WI38 (cell line): ENCODE results near the gene STRN3.
"Not testable (repeated sequence)": the region's sequence is repeated elsewhere in the genome, so short reads cannot be mapped to it uniquely, and the experiment has no call there.

Source experiments
- H3K4me3 ChIP-seq: 2 replicates; pipeline ENCODE4 v1.5.1; 2011; ENCODE audit warnings: low read depth, mild to moderate bottlenecking, control low read depth, low read length
- TF ChIP-seq, protein P1 (sequence below): IDR thresholded peaks from 2 replicates; pipeline ENCODE4 v1.5.1; 2012; ENCODE audit warnings: low read depth, mild to moderate bottlenecking, control low read depth, low read length

Gene STRN3

DNA sequence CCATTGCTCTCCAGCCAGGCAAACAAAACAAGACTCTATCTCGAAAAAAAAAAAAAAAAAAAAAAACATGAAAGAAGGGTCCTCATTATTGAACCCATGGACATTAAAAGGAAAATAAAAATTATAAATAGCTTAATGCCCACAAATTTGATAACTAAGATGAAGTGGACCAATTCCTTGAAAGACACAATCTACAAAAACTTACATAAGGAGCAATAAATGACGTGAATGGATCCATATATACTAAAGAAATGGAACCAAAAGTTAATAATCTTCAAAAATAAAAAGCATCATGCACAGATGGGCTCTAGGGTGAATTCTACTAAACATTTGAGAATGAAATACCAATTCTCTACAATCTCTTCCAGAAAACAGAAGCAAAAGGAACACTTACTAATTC, 48.4 kb downstream of the STRN3 start:
- H3K4me3 ChIP-seq: no peak overlapping the region
- TF ChIP-seq, protein P1, sequence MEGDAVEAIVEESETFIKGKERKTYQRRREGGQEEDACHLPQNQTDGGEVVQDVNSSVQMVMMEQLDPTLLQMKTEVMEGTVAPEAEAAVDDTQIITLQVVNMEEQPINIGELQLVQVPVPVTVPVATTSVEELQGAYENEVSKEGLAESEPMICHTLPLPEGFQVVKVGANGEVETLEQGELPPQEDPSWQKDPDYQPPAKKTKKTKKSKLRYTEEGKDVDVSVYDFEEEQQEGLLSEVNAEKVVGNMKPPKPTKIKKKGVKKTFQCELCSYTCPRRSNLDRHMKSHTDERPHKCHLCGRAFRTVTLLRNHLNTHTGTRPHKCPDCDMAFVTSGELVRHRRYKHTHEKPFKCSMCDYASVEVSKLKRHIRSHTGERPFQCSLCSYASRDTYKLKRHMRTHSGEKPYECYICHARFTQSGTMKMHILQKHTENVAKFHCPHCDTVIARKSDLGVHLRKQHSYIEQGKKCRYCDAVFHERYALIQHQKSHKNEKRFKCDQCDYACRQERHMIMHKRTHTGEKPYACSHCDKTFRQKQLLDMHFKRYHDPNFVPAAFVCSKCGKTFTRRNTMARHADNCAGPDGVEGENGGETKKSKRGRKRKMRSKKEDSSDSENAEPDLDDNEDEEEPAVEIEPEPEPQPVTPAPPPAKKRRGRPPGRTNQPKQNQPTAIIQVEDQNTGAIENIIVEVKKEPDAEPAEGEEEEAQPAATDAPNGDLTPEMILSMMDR: no peak

- H3K4me3 ChIP-seq: no peak overlapping the region
- TF ChIP-seq, protein P1: no peak
Measured at GRCh38 chr14:30974628-30975027, 51.6 kb downstream of the STRN3 start.

DNA sequence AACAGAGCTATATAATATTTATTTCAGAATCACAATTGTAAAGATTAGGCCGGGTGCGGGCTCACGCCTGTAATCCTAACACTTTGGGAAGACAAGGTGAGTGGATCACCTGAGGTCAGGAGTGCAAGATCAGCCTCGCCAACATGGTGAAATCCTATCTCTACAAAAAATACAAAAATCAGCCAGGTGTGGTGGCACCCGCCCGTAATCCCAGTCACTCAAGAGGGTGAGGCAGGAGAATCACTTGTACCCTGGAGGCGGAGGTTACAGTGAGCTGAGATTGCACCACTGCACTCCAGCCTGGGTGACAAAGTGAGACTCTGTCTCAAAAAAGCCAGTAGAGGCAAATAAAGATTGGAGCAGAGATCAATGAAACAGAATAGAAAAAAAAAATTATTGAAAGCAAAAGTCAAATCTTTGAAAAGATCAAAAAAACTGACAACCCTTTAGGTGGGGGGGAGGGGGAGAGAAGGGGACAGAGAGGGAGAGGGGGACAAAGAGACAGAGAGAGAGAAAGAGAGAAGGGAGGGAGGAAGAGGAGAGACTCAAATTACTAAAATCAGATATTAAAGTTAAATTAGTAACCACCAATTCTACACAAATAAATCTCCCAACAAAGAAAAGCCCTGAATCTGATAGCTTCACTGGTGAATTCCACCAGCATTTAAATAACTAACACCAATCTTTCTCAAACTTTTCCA, 53.1 kb downstream of the STRN3 start:
- TF ChIP-seq, protein P1: no peak
- no peak overlapping the region for H3K4me3 ChIP-seq

GRCh38 chr14:30972036-30972732, 54.0 kb downstream of the STRN3 start:
- not testable (repeated sequence) for H3K4me3 ChIP-seq

- TF ChIP-seq, protein P1: no peak
- no peak overlapping the region for H3K4me3 ChIP-seq
Measured at GRCh38 chr14:30971586-30971985, 54.6 kb downstream of the STRN3 start.

DNA sequence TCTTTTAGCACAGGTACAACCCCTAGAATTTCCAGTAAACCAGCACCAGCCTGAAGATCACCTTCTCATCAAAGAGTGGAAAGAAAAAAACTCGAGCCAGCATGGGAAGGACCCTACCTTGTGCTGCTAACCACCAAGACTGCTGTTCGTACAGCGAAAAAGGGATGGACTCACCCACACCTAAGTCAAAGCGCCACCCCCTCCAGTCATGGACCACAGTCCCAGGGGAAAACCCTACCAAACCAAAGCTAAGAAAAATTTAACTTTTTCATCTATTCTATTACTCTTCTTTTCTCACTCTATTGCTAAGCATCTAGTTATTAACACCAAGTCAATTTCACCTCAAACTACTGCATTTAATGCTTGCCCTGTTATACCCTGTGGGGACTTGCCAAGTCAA, 56.4 kb downstream of the STRN3 start:
- H3K4me3 ChIP-seq: not testable (repeated sequence)

DNA sequence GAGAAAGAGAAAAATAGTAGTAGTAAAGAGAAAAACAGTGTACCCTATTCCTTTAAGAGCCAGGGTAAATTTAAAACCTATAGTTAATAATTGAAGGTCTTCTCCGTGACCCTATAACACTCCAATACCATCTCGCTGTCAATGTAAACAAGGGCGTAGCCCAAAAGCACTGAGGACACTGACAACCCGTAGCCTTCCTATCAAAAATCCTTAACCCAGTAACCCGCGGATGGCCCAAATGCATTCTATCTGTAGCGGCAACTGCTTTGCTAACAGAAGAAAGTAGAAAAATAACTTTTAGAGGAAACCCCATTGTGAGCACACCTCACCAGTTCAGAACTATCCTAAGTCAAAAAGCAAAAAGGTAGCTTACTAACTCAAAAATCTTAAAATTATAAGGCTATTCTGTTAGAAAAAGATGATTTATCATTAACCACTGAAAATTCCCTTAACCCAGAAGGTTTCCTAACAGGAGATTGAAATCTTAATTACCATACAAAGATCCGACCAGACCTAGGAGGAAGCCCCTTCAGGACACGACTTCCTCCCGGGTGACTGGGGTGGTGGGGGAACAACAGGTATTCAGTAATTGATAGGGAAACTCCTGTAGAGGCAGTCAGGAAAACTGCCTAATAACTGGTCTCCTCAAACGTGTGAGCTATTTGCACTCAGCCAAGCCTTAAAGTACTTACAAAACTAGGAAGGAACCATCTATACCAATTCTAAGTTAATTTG, 58.6 kb downstream of the STRN3 start:
- H3K4me3 ChIP-seq: not testable (repeated sequence)

DNA sequence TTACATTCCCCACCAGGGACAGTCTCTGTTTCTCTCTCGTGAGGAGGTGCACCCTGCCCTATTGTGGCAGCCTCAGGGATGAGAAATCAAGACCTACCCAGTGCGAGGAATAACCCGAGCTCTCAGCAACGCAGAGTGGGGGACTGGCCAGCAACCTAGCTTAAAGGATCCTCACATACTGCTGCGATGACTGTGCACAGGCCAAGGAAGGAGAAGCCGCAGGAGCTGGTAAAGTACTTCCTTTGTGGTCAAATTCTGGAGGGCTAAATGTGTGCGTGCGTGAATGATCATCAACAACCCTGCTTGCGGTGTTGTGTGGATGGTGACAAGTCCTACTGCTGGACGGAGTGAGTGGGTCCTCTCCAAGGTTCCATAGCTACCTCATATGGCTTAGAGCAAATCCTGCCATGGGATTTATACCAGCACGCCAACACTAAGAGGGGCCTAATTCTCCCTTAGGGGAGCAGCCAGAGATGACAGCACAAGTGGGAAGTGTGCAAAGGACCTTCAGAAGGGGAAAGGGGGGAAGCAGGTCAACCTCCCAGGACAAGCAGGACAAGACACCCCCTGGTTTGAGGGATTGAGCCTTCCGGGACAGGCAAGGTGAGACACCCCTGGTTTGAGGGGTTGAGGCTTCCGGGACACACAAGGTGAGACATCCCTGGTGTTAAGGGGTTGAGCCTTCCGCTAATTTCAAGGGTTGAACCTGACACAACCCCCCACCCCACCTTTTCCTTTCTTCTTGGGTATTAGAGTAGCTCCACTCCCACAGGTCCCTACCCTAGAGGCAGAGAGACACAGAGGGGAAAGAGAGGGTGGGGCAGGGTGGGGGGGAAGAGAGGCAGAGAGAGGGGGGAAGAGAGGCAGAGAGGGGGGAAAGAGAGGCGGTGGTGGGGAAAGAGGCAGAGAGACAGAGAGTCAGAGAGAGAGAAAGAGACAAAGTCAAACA, 59.5 kb downstream of the STRN3 start:
- TF ChIP-seq, protein P1: no peak
- H3K4me3 ChIP-seq: no peak overlapping the region

GRCh38 chr14:30965861-30966260, 60.3 kb downstream of the STRN3 start:
- H3K4me3 ChIP-seq: not testable (repeated sequence)

DNA sequence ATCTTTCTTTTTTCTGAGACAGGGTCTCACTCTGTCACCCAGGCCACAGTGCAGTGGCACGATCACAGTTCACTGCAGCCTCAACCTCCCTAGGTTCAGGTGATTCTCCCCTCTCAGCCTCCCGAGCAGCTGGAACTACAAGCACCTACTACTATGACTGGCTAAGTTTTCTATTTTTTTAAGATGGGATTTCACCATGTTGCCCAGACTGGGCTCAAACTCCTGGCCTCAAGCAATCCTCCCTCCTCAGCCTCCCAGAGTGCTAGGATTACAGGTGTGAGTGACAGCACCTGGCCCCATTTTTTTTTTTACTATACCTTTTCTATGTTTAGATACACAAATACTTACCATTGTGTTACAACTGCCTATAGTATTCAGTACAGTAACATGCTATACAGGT, 63.6 kb downstream of the STRN3 start:
- H3K4me3 ChIP-seq: not testable (repeated sequence)
